Jurkat, Clone E6-1 (cell line): ENCODE data around the gene SLC13A3.

Source experiments
- DNase-seq: peaks from one replicate; pipeline ENCODE4 v3.0.0-alpha.2; 2011; ENCODE audit warnings: low read depth, low spot score
- H3K4me3 ChIP-seq: 2 replicates; pipeline ENCODE4 v1.5.1; 2011; ENCODE audit warnings: mild to moderate bottlenecking, low read length, control low read depth, moderate library complexity

The SLC13A3 gene

DNA sequence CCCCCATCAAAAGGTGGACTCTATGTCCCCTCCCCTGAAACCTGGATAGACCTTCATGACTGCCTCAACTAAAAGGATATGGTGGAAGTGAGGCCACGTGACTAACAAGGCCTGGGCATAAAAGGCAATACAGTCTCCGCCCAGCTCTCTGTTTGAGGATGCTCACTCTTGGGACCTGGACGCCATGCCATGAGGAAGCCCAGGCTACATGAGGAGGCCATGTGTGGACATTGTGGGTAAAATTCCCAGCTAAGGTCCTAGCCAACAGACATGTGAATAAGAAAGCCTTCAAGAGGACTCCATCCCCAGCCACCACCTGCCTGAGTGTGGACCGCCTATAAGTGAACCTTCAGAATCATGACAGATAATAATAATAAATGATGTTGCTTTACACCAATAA lies 130.7 kb downstream of the SLC13A3 start:
- DNase-seq, result no peak
- no peak overlapping the region for H3K4me3 ChIP-seq

- no peak overlapping the region for H3K4me3 ChIP-seq
- no peak for DNase-seq
Observed at GRCh38 chr20:46519471-46520068, 131.7 kb downstream of the SLC13A3 start.

DNA sequence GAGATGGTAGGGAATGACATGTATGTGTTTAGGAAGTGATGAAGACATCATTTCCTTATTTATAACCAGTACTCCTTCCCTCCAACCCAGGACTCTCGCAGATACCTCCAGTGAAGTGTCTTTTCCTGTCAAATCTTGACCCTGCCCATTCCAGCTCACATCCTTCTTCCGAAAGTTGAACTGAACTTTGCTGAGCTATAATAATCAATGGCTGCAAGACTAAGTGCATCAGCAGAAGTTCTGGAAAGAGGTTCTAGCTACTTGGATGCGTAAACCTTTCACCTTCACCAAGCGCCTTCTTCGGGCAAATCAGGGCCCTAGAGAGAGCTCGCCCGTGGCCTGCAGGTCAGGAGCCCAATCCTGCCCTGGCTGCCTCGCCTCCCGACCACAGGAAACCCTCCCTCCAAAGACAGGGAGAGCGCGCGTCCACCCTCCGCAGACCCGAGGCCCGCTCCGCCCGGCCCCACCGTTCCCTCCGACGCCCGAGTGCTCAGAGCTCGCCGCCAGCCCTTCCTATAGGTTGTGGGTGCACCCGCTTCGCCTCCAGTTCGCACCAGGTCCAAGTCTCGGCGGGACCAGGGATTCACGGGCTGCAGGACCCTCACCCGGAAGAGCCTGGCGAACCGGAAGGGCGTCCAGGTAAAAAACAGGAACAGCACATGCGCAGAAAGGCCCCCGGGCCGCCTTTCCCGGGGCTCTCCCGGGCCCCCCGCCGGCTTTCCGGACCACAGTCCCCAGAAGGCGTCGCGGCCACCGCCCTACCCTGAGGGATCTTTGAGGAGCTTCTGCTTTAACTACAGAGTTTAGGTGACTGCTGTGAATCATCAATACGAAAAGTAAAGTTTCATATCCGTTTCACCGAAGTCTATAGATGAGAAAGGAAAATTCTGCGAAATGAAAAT lies 138.1 kb downstream of the SLC13A3 start, which contains the start of gene ZNF334:
Gene ZNF334 (minus strand): TSS at position 617 of the 902 bp plus-strand sequence. CDS start 1,457 bp downstream, outside the sequence.
- H3K4me3 ChIP-seq, result no peak within 1 kb of the TSS
- no peak for DNase-seq

DNA sequence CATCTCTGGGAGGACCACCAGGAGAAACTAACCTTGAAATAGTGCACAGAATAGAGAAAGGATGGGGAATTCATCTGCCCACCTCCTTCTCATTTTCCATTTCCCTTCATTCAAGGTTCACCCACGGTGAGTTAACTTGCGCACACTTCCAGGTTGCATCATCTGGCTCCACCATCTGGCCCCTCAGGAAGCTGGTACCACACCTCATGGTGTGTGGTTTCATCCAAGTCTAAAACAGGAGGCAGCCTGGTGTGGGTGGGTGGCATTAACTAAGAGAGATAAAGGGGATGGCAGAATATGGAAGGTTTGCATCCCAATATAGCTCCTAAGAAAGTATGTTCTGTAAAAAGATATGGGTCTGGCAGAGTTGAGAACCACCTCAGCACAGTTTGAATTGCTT lies 141.7 kb downstream of the SLC13A3 start:
- peak; percentile 9 for DNase-seq
- no peak overlapping the region for H3K4me3 ChIP-seq
